ENCODE results near the gene OSGEPL1.
A peak's percentile ranks its signal among the peaks of the same experiment; 100 is the strongest.

Gene OSGEPL1

GRCh38 chr2:189698020-189698887 lies 64.3 kb downstream of the OSGEPL1 start:
- H3K27ac ChIP-seq (ENCODE audit: low read depth, low read length) = no peak overlapping the region
- peaks cover 0 to 4% (median 2%) of the 10 kb centered on the region in 5 donors for H3K36me3 ChIP-seq (ENCODE audit: control insufficient read depth in 5 of 5, insufficient read depth in 5 of 5, low read length in 5 of 5)
- no peaks in the 10 kb centered on the region for H3K27me3 ChIP-seq (ENCODE audit: control insufficient read depth in 5 of 5, insufficient read depth in 4 of 5, low read length in 5 of 5)
- peak overlapping the region in 1 of 5 donors; percentile 40 for H3K4me3 ChIP-seq (ENCODE audit: low read depth in 1 of 5, low read length in 5 of 5)
- peaks cover 0 to 7% (median 3%) of the 10 kb centered on the region in 5 donors for H3K4me1 ChIP-seq (ENCODE audit: control insufficient read depth in 5 of 5, insufficient read depth in 5 of 5, low read length in 5 of 5)
- H3K9ac ChIP-seq (ENCODE audit: low read length in 5 of 5) = peak overlapping the region in 2 of 5 donors; percentile 13 to 46
- H3K9me3 ChIP-seq (ENCODE audit: control insufficient read depth in 5 of 5, low read length in 5 of 5) = no peaks in the 10 kb centered on the region

Measured in subcutaneous abdominal adipose tissue (tissue), 5 donors.